HepG2 (cell line): ENCODE results near the gene CHSY3. TPM values are rescaled to one million over a fixed set of nuclear protein-coding genes. Genes with fewer than 3 reads are reported as not detected.

Experiments used
- ATAC-seq: fragments of 200-7000 bp; cut with Tn5 transposase; 3 replicates; pipeline ENCODE4 v1.9.1; 2020; ENCODE audit warnings: mild to moderate bottlenecking, moderate library complexity
- BruUV-seq: library from RNA; stranded (reverse); fragments of 400-500 nt; replicated peaks from 2 replicates; lab custom pipeline; 2021; lab: Mats Ljungman, UMichigan
- CTCF ChIA-PET: fragments of 300-600 bp; formaldehyde crosslinking; extraction: SDS; loops from one replicate; lab custom pipeline; 2021; ENCODE audit warnings: low total read pairs, inconsistent platforms, low intra/inter-chr PET ratio; lab: Yijun Ruan, JAX
- POLR2A ChIA-PET: fragments of 350-600 bp; sonication (Branson Sonifier 250); formaldehyde crosslinking; loops from one replicate; lab custom pipeline; 2020; ENCODE audit warnings: antibody characterized with exemption, inconsistent platforms; lab: Yijun Ruan, JAX
- DNase-seq: peaks from one replicate; pipeline ENCODE4 v3.0.0-alpha.2; 2015; ENCODE audit warnings: low spot score
- FAIRE-seq: peaks from 3 replicates; lab custom pipeline; 2011; peaks lifted over from hg19 to GRCh38; lab: Jason Lieb, UNC
- H2AFZ ChIP-seq: one replicate; pipeline ENCODE4 v1.6.1; 2011; ENCODE audit warnings: low read length, inconsistent platforms
- H3K27ac ChIP-seq: fragments of 300-600 bp; 3 replicates; pipeline ENCODE4 v1.8.0; 2011; ENCODE audit warnings: mixed run types, mild to moderate bottlenecking, mixed read lengths, low read length, inconsistent platforms; ENCODE audit not compliant: insufficient read depth; ENCODE audit errors: extremely low read length
- H3K27me3 ChIP-seq, 2 experiments: fragments of 200-600 bp in 1 of 2; 2 replicates in 1 of 2; 3 replicates in 1 of 2; pipeline versions ENCODE4 v1.6.0 to v1.8.0; 2011; ENCODE audit warnings: low read length in 2 of 2, mild to moderate bottlenecking in 2 of 2, moderate library complexity in 2 of 2, inconsistent platforms in 1 of 2; ENCODE audit not compliant: insufficient read depth in 2 of 2, control insufficient read depth in 1 of 2
- H3K36me3 ChIP-seq, 2 experiments: fragments of 200-600 bp in 1 of 2; replicated peaks in 1 of 2; 2 replicates in 1 of 2; 3 replicates in 1 of 2; pipeline versions ENCODE4 v1.5.1 to v1.8.0; 2011; ENCODE audit warnings: low read length in 2 of 2, inconsistent platforms in 1 of 2; ENCODE audit not compliant: insufficient read depth in 2 of 2, control insufficient read depth in 1 of 2
- H3K4me1 ChIP-seq: 2 replicates; pipeline ENCODE4 v1.5.1; 2012; ENCODE audit warnings: low read length, inconsistent platforms; ENCODE audit not compliant: insufficient read depth
- H3K4me2 ChIP-seq: 2 replicates; pipeline ENCODE4 v1.6.0; 2011; ENCODE audit warnings: low read depth, low read length, inconsistent platforms
- H3K4me3 ChIP-seq, 3 experiments: fragments of 200-600 bp in 1 of 3; sonication (generic), shearing (Covaris generic) in 1 of 3; replicated peaks in 1 of 3; 2 replicates each; pipeline ENCODE4 v1.5.1; 2011 to 2016; ENCODE audit warnings: low read length in 3 of 3, inconsistent platforms in 2 of 3, low read depth in 2 of 3, mild to moderate bottlenecking in 2 of 3, control low read depth in 1 of 3, mixed read lengths in 1 of 3; ENCODE audit not compliant: insufficient read depth in 1 of 3
- H3K79me2 ChIP-seq: one replicate; pipeline ENCODE4 v1.6.1; 2011; ENCODE audit warnings: low read length, inconsistent platforms; ENCODE audit not compliant: insufficient read depth
- H3K9ac ChIP-seq: 2 replicates; pipeline ENCODE4 v1.6.0; 2011; ENCODE audit warnings: mild to moderate bottlenecking, low read depth, low read length, inconsistent platforms; ENCODE audit not compliant: insufficient read depth
- H3K9me3 ChIP-seq: 2 replicates; pipeline ENCODE4 v1.5.1; 2012; ENCODE audit warnings: mild to moderate bottlenecking, low read length
- H4K20me1 ChIP-seq: 2 replicates; pipeline ENCODE4 v1.6.0; 2011; ENCODE audit warnings: inconsistent platforms, mild to moderate bottlenecking, low read length, moderate library complexity; ENCODE audit not compliant: insufficient read depth
- CTCF ChIP-seq: sonication (generic); formaldehyde crosslinking; IDR thresholded peaks from 2 replicates; pipeline ENCODE4 v1.5.0; 2020; ENCODE audit warnings: mild to moderate bottlenecking, missing genetic modification reagents, moderate library complexity
- SMC3 ChIP-seq: IDR thresholded peaks from 2 replicates; pipeline ENCODE4 v1.6.1; 2011; ENCODE audit warnings: low read length, improper control_type of control experiment
- STAG1 ChIP-seq: sonication (generic); formaldehyde crosslinking; IDR thresholded peaks from 2 replicates; pipeline ENCODE4 v1.4.0; 2020; ENCODE audit warnings: missing genetic modification reagents
- ZNF407 ChIP-seq: sonication (generic); formaldehyde crosslinking; IDR thresholded peaks from one replicate; pipeline ENCODE4 v1.5.1; 2020; ENCODE audit warnings: mild to moderate bottlenecking, missing genetic modification reagents; ENCODE audit errors: not compliant biosample characterization
- ZNF784 ChIP-seq: sonication (generic); formaldehyde crosslinking; IDR thresholded peaks from 2 replicates; pipeline ENCODE4 v1.5.1; 2020; ENCODE audit warnings: missing genetic modification reagents, mild to moderate bottlenecking, borderline replicate concordance
- ZSCAN20 ChIP-seq: sonication (generic); formaldehyde crosslinking; IDR thresholded peaks from 2 replicates; pipeline ENCODE4 v1.4.0; 2020; ENCODE audit warnings: missing genetic modification reagents, mild to moderate bottlenecking, borderline replicate concordance
- WGBS: methylation state at CpG from one replicate; pipeline ENCODE4 v1.1.6; 2017; ENCODE audit warnings: low lambda C conversion rate; 5-methylcytosine and 5-hydroxymethylcytosine counted together
- in situ Hi-C: cut with HindIII; loops from 2 replicates; pipeline ENCODE4 v1.10.0; 2017; ENCODE audit warnings: low pct_unique_long_range_greater_than_20kb; ENCODE audit not compliant: extremely low pct_ligation_motif_present
- intact Hi-C: fragments of 100-400 bp; cut with micrococcal nuclease; formaldehyde crosslinking; loops from one replicate; pipeline ENCODE4 v1.10.0; 2022; ENCODE audit not compliant: unreplicated experiment
- polyA plus RNA-seq, 8 experiments: library from polyadenylated mRNA; depleted of rRNA in 3 of 8; stranded (reverse) in 7 of 8; unstranded in 1 of 8; fragments of >200 nt; fragmentation: Illumina TruSeq in 4 of 8; extraction: Trizol in 4 of 8; gene quantifications; 2 replicates each; pipeline versions ENCODE4 v1.2.1 to v1.2.3, GENCODE V29; 2011 to 2016; ENCODE audit warnings: low read depth in 4 of 8, missing spikeins in 1 of 8, mixed read lengths in 1 of 8; ENCODE audit not compliant: insufficient read depth in 1 of 8
- total RNA-seq, 5 experiments: library from RNA; depleted of rRNA; stranded (reverse); fragments of >200 nt; fragmentation: Illumina TruSeq; extraction: Trizol; gene quantifications; 2 replicates each; pipeline ENCODE4 v1.2.3, GENCODE V29; 2016; ENCODE audit warnings: low read depth in 1 of 5
- TF ChIP-seq, protein P1 (sequence below): sonication (generic); formaldehyde crosslinking; IDR thresholded peaks from 2 replicates; pipeline ENCODE4 v1.4.0; 2020; ENCODE audit warnings: missing genetic modification reagents

CHSY3 gene
- total and polyA plus RNA-seq, 2 of the 13 experiments (the other 11 are each of a cell fraction or from before 2014, with no cell fraction given): 0.26 to 4.1 TPM

DNA sequence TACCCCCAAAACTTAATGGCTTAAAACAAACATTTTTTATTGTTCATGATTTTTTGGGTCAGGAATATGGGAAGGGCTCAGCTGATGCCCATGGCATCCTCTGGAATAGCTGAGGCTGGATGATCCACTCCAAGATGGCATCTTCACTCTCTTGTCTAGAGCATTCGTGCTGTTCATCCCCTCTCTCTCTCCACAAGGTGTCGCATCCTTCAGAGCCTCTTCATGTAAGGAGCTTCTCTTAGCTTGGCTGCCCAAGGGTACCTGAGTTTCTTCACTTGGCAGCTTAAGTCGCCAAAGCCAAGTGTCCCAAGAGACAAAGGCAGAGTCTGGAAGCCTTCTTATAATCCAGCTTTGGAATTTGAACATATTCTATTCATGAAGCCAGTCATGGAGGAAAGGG is 294.7 kb downstream of the CHSY3 start:
- H3K79me2 ChIP-seq: no peaks in the 10 kb centered on the region
- in situ Hi-C loops (no loop called here), intact Hi-C loops (loop anchor here (1.0 to 2.0 kb wide), 2 partner anchors 346 to 522 kb away; no protein-coding TSS in a partner anchor)
- H3K9ac ChIP-seq: no peak overlapping the region
- ChIA-PET POLR2A (no interaction called here), CTCF (no interaction called here)
- no peak for FAIRE-seq
- peak; percentile 69 for ATAC-seq
- H3K9me3 ChIP-seq: peaks cover 17% of the 10 kb centered on the region; the same call in 1 of the 2 replicates
- H3K27ac ChIP-seq: no peak overlapping the region
- H3K4me1 ChIP-seq: no peaks in the 10 kb centered on the region
- DNase-seq: peak; percentile 28
- H3K36me3 ChIP-seq: no peaks in the 10 kb centered on the region
- BruUV-seq: no TSS peak
- H2AFZ ChIP-seq: no peak overlapping the region
- no peak overlapping the region for H3K4me3 ChIP-seq
- H3K4me2 ChIP-seq: no peak overlapping the region
- no peak for TF ChIP-seq ZNF784
- no peak for TF ChIP-seq ZSCAN20 (CRISPR knock-in tag)
- peak; percentile 37 for TF ChIP-seq STAG1 (CRISPR knock-in tag)
- TF ChIP-seq SMC3: peak; percentile 51
- TF ChIP-seq ZNF407 (CRISPR knock-in tag): no peak
- peak; percentile 52 for TF ChIP-seq CTCF
- TF ChIP-seq, protein P1, sequence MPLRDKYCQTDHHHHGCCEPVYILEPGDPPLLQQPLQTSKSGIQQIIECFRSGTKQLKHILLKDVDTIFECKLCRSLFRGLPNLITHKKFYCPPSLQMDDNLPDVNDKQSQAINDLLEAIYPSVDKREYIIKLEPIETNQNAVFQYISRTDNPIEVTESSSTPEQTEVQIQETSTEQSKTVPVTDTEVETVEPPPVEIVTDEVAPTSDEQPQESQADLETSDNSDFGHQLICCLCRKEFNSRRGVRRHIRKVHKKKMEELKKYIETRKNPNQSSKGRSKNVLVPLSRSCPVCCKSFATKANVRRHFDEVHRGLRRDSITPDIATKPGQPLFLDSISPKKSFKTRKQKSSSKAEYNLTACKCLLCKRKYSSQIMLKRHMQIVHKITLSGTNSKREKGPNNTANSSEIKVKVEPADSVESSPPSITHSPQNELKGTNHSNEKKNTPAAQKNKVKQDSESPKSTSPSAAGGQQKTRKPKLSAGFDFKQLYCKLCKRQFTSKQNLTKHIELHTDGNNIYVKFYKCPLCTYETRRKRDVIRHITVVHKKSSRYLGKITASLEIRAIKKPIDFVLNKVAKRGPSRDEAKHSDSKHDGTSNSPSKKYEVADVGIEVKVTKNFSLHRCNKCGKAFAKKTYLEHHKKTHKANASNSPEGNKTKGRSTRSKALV (CRISPR knock-in tag): no peak
- no peaks in the 10 kb centered on the region for H3K27me3 ChIP-seq
- no peaks in the 10 kb centered on the region for H4K20me1 ChIP-seq
- 0% methylated on average over 3 of the region's 3 CpGs for WGBS
